WERI-Rb-1 (cell line): ENCODE measurements around the gene KCNJ3.

Source experiments
- DNase-seq: peaks from one replicate; pipeline ENCODE4 v3.0.0-alpha.2; 2020
- H3K27ac ChIP-seq: fragments of 250-450 bp; sonication (Bioruptor Pico); 2 replicates; pipeline ENCODE4 v1.5.1; 2020; ENCODE audit warnings: mild to moderate bottlenecking, moderate library complexity
- H3K27me3 ChIP-seq: fragments of 250-450 bp; sonication (Bioruptor Pico); 2 replicates; pipeline ENCODE4 v1.5.1; 2021; ENCODE audit warnings: mild to moderate bottlenecking, low read depth, moderate library complexity; ENCODE audit not compliant: insufficient read depth, severe bottlenecking
- H3K36me3 ChIP-seq: fragments of 250-450 bp; sonication (Bioruptor Pico); 2 replicates; pipeline ENCODE4 v1.5.1; 2020; ENCODE audit warnings: mild to moderate bottlenecking, moderate library complexity
- H3K4me3 ChIP-seq: 2 replicates; pipeline ENCODE4 v1.5.1; 2011; ENCODE audit warnings: low read depth, mild to moderate bottlenecking, control low read depth, low read length
- H3K9me3 ChIP-seq: fragments of 250-450 bp; sonication (Bioruptor Pico); 2 replicates; pipeline ENCODE4 v1.5.1; 2021; ENCODE audit warnings: mild to moderate bottlenecking, moderate library complexity; ENCODE audit not compliant: severe bottlenecking
- CTCF ChIP-seq: IDR thresholded peaks from 2 replicates; pipeline ENCODE4 v1.5.1; 2011; ENCODE audit warnings: low read depth, mild to moderate bottlenecking, control low read depth, inconsistent platforms, low read length

The KCNJ3 gene

DNA sequence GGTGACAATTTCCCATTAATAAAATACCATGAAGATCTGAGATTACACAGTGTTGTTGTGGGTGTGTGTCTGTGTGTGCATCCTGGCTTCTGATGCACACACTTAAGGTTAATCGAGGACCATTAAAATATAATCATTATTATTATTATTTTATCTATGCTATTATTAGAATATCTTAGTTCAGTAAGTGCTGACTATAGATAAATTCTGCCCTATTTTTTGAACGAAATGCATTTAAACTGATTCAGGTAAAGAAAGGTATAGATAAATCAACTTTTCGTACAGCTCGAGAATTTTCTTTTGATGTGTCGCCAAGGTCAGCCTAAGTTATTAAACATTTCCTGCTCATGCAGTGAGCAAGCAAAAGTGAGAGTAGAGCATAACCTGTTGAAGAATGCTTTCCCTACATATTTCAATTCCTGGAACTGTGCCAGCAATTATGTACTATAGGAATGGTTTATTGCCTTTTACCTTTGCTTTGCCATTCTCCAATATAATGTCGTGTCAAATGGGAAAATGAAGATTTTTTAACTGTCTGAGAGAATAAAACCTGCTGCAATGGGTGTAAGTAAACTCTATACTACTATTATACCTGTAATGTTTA lies 25.8 kb downstream of the KCNJ3 start:
- no peak for DNase-seq
- Histone ChIP-seq H3K27me3 (no peaks in the 10 kb centered on the region), H3K4me3 (no peak overlapping the region), H3K9me3 (no peaks in the 10 kb centered on the region), H3K27ac (no peak overlapping the region), H3K36me3 (no peaks in the 10 kb centered on the region)
- TF ChIP-seq CTCF, result no peak

- DNase-seq, result no peak
- H3K36me3 ChIP-seq, result no peaks in the 10 kb centered on the region
- no peaks in the 10 kb centered on the region for H3K27me3 ChIP-seq
- no peaks in the 10 kb centered on the region for H3K9me3 ChIP-seq
- H3K27ac ChIP-seq, result no peak overlapping the region
- no peak overlapping the region for H3K4me3 ChIP-seq
- TF ChIP-seq CTCF, result no peak
These were observed 41.9 kb downstream of the KCNJ3 start for GRCh38 chr2:154740361-154740760.

- no peaks in the 10 kb centered on the region for H3K36me3 ChIP-seq
- H3K27ac ChIP-seq, result no peak overlapping the region
- no peaks in the 10 kb centered on the region for H3K9me3 ChIP-seq
- DNase-seq, result no peak
- no peaks in the 10 kb centered on the region for H3K27me3 ChIP-seq
- no peak overlapping the region for H3K4me3 ChIP-seq
- TF ChIP-seq CTCF, result no peak
These were observed 60.4 kb downstream of the KCNJ3 start for GRCh38 chr2:154758871-154759270.

GRCh38 chr2:154762638-154763037 lies 64.1 kb downstream of the KCNJ3 start:
- Histone ChIP-seq H3K27me3 (no peaks in the 10 kb centered on the region), H3K36me3 (no peaks in the 10 kb centered on the region), H3K27ac (no peak overlapping the region), H3K4me3 (no peak overlapping the region), H3K9me3 (no peaks in the 10 kb centered on the region)
- no peak for TF ChIP-seq CTCF
- no peak for DNase-seq

DNA sequence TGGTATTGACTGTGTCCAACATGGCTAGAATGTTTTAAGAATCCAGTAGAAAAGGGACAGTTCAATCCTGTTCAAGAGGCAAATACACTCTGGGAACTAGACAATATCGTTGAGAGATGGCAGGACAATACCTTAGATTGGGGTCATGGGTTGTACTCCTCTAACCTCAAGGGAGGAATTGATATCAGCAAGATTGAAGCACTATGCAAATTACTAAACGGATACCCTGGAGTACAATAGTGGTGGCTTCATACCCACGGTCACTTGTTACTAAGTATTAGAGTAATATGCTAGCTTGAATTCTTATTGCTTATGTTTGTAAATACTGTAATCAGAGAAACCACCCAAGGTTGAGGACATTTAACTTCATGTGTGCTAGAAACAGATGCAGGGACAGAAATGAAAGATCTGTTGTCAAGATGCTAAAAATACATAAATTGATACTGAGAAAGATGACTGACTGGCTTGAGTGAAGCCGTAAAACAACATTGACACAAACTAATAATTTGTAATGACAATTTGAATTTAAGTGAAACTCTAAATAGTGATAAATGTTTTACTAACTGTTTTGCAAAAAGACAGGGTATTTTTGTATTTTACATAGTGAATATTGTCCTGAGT lies 73.3 kb downstream of the KCNJ3 start:
- Histone ChIP-seq H3K36me3 (no peaks in the 10 kb centered on the region), H3K27ac (no peak overlapping the region), H3K9me3 (no peaks in the 10 kb centered on the region), H3K4me3 (no peak overlapping the region), H3K27me3 (no peaks in the 10 kb centered on the region)
- DNase-seq, result no peak
- TF ChIP-seq CTCF, result no peak

GRCh38 chr2:154776825-154777224 lies 78.3 kb downstream of the KCNJ3 start:
- TF ChIP-seq CTCF, result no peak
- H3K36me3 ChIP-seq, result no peaks in the 10 kb centered on the region
- no peaks in the 10 kb centered on the region for H3K27me3 ChIP-seq
- H3K9me3 ChIP-seq, result no peaks in the 10 kb centered on the region
- no peak overlapping the region for H3K27ac ChIP-seq
- H3K4me3 ChIP-seq, result no peak overlapping the region
- DNase-seq, result no peak
